H9 (cell line): ENCODE data around the gene DRD1. TPM values are rescaled to one million over a fixed set of nuclear protein-coding genes. Genes with fewer than 3 reads are reported as not detected.

ENCODE experiments used
- DNase-seq: peaks from one replicate; pipeline ENCODE4 v3.0.0-alpha.2; 2017
- H2AFZ ChIP-seq: one replicate; pipeline ENCODE4 v1.6.1; 2013; ENCODE audit warnings: mild to moderate bottlenecking, low read length, control low read depth, moderate library complexity
- H2AK5ac ChIP-seq: 2 replicates; pipeline ENCODE4 v1.6.1; 2013; ENCODE audit warnings: low read length, control low read depth, mixed read lengths; ENCODE audit not compliant: insufficient read length
- H2BK120ac ChIP-seq: one replicate; pipeline ENCODE4 v1.6.1; 2013; ENCODE audit warnings: low read depth, mild to moderate bottlenecking, low read length, control low read depth, inconsistent platforms; ENCODE audit not compliant: poor library complexity, severe bottlenecking
- H2BK12ac ChIP-seq: 2 replicates; pipeline ENCODE4 v1.6.1; 2013; ENCODE audit warnings: low read length, control low read depth, mixed read lengths, low read depth; ENCODE audit not compliant: insufficient read length
- H2BK15ac ChIP-seq: 2 replicates; pipeline ENCODE4 v1.6.1; 2013; ENCODE audit warnings: low read depth, low read length, control low read depth
- H2BK20ac ChIP-seq: one replicate; pipeline ENCODE4 v1.6.1; 2013; ENCODE audit warnings: low read depth, mild to moderate bottlenecking, low read length, control low read depth, inconsistent platforms; ENCODE audit not compliant: poor library complexity, severe bottlenecking
- H2BK5ac ChIP-seq: 2 replicates; pipeline ENCODE4 v1.6.1; 2013; ENCODE audit warnings: low read length, control low read depth, mixed read lengths; ENCODE audit not compliant: insufficient read length
- H3K14ac ChIP-seq: 2 replicates; pipeline ENCODE4 v1.6.1; 2013; ENCODE audit warnings: low read length, control low read depth; ENCODE audit not compliant: insufficient read depth
- H3K18ac ChIP-seq: 2 replicates; pipeline ENCODE4 v1.6.1; 2013; ENCODE audit warnings: low read depth, mild to moderate bottlenecking, mixed read lengths, low read length, control low read depth; ENCODE audit not compliant: insufficient read length
- H3K23ac ChIP-seq: 2 replicates; pipeline ENCODE4 v1.6.1; 2013; ENCODE audit warnings: low read length, control low read depth, mixed read lengths, low read depth; ENCODE audit not compliant: insufficient read length
- H3K23me2 ChIP-seq: 2 replicates; pipeline ENCODE4 v1.6.1; 2013; ENCODE audit warnings: low read depth, mild to moderate bottlenecking, mixed read lengths, low read length, control low read depth; ENCODE audit not compliant: insufficient read length, poor library complexity, severe bottlenecking
- H3K27ac ChIP-seq: 2 replicates; pipeline ENCODE4 v1.5.1; 2013; ENCODE audit warnings: low read length, control low read depth, mixed read lengths, low read depth; ENCODE audit not compliant: insufficient read length
- H3K27me3 ChIP-seq: 2 replicates; pipeline ENCODE4 v1.6.1; 2013; ENCODE audit warnings: low read length, control low read depth, inconsistent platforms; ENCODE audit not compliant: insufficient read depth
- H3K4ac ChIP-seq: 2 replicates; pipeline ENCODE4 v1.6.1; 2013; ENCODE audit warnings: low read depth, mild to moderate bottlenecking, control low read depth, inconsistent platforms, low read length, moderate library complexity
- H3K4me1 ChIP-seq: 2 replicates; pipeline ENCODE4 v1.6.1; 2013; ENCODE audit warnings: low read length, control low read depth, inconsistent platforms; ENCODE audit not compliant: insufficient read depth
- H3K4me2 ChIP-seq: 2 replicates; pipeline ENCODE4 v1.6.1; 2013; ENCODE audit warnings: low read length, control low read depth, mixed read lengths; ENCODE audit not compliant: insufficient read length, insufficient read depth
- H3K56ac ChIP-seq: 2 replicates; pipeline ENCODE4 v1.6.1; 2013; ENCODE audit warnings: low read depth, mild to moderate bottlenecking, mixed read lengths, low read length, control low read depth; ENCODE audit not compliant: insufficient read length
- H3K79me1 ChIP-seq: 2 replicates; pipeline ENCODE4 v1.6.1; 2013; ENCODE audit warnings: low read depth, mild to moderate bottlenecking, moderate library complexity, low read length, control low read depth, inconsistent platforms; ENCODE audit not compliant: insufficient read depth, poor library complexity, severe bottlenecking
- H3K79me2 ChIP-seq: 2 replicates; pipeline ENCODE4 v1.6.1; 2013; ENCODE audit warnings: low read length, control low read depth, inconsistent platforms; ENCODE audit not compliant: insufficient read depth
- H3K9ac ChIP-seq: 2 replicates; pipeline ENCODE4 v1.6.1; 2013; ENCODE audit warnings: low read length, control low read depth, mixed read lengths; ENCODE audit not compliant: insufficient read length; ENCODE audit errors: extremely low read depth
- H3K9me3 ChIP-seq: one replicate; pipeline ENCODE4 v1.6.1; 2013; ENCODE audit warnings: low read depth, low read length, inconsistent platforms; ENCODE audit not compliant: control insufficient read depth
- H3T11ph ChIP-seq: one replicate; pipeline ENCODE4 v1.6.1; 2013; ENCODE audit warnings: mild to moderate bottlenecking, low read length, control low read depth, inconsistent platforms
- H4K20me1 ChIP-seq: one replicate; pipeline ENCODE4 v1.6.1; 2013; ENCODE audit not compliant: control insufficient read depth, insufficient read length, insufficient read depth
- H4K5ac ChIP-seq: 2 replicates; pipeline ENCODE4 v1.6.1; 2013; ENCODE audit warnings: low read depth, mild to moderate bottlenecking, mixed read lengths, low read length, control low read depth; ENCODE audit not compliant: insufficient read length
- H4K8ac ChIP-seq: replicated peaks from 2 replicates; pipeline ENCODE4 v1.6.1; 2013; ENCODE audit warnings: low read length, control low read depth, mixed read lengths, low read depth; ENCODE audit not compliant: insufficient read length
- H4K91ac ChIP-seq: 2 replicates; pipeline ENCODE4 v1.6.1; 2013; ENCODE audit warnings: low read depth, mild to moderate bottlenecking, moderate library complexity, mixed read lengths, low read length, control low read depth; ENCODE audit not compliant: insufficient read length
- H3K27ac Mint-ChIP-seq, 3 experiments: 2 replicates in 2 of 3; 3 replicates in 1 of 3; pipeline ENCODE4 v1.8.0; 2020 to 2021; ENCODE audit warnings: mixed read lengths in 3 of 3, mild to moderate bottlenecking in 1 of 3, moderate library complexity in 1 of 3
- H3K27me3 Mint-ChIP-seq: 2 replicates; pipeline ENCODE4 v1.8.0; 2021; ENCODE audit warnings: low read depth, mild to moderate bottlenecking, moderate library complexity, mixed read lengths
- H3K36me3 Mint-ChIP-seq, 3 experiments: 2 replicates in 2 of 3; 3 replicates in 1 of 3; pipeline ENCODE4 v1.8.0; 2020 to 2021; ENCODE audit warnings: low read depth in 3 of 3, mixed read lengths in 3 of 3; ENCODE audit not compliant: insufficient read depth in 1 of 3
- H3K4me1 Mint-ChIP-seq, 2 experiments: 2 replicates each; pipeline ENCODE4 v1.8.0; 2020; ENCODE audit warnings: mixed read lengths in 2 of 2
- H3K4me3 Mint-ChIP-seq, 2 experiments: 2 replicates in 1 of 2; 3 replicates in 1 of 2; pipeline ENCODE4 v1.8.0; 2020 to 2021; ENCODE audit warnings: mild to moderate bottlenecking in 2 of 2, mixed read lengths in 2 of 2, moderate library complexity in 1 of 2
- H3K9me3 Mint-ChIP-seq, 2 experiments: 2 replicates in 1 of 2; 3 replicates in 1 of 2; pipeline ENCODE4 v1.8.0; 2020; ENCODE audit warnings: mild to moderate bottlenecking in 2 of 2, mixed read lengths in 2 of 2, moderate library complexity in 1 of 2
- WGBS: extraction: QIAGEN DNeasy Blood & Tissue Kit; methylation state at CpG from one replicate; pipeline ENCODE4 v1.1.7; 2013; ENCODE audit warnings: missing lambda C conversion rate, low lambda C conversion rate, mixed read lengths; ENCODE audit not compliant: insufficient read length; ENCODE audit errors: extremely low coverage; 5-methylcytosine and 5-hydroxymethylcytosine counted together
- total RNA-seq: library from RNA; stranded (reverse); gene quantifications from 2 replicates; pipeline ENCODE4 v1.2.1, GENCODE V29; 2021
- TF ChIP-seq, protein P1 (sequence below): fragments of 200-600 bp; sonication (generic); conservative IDR thresholded peaks from 3 replicates; pipeline ENCODE4 v1.8.0; 2021; ENCODE audit warnings: antibody characterized with exemption, mild to moderate bottlenecking

Gene DRD1
- total RNA-seq, 1 experiment from 2014 or later, result not detected

DNA sequence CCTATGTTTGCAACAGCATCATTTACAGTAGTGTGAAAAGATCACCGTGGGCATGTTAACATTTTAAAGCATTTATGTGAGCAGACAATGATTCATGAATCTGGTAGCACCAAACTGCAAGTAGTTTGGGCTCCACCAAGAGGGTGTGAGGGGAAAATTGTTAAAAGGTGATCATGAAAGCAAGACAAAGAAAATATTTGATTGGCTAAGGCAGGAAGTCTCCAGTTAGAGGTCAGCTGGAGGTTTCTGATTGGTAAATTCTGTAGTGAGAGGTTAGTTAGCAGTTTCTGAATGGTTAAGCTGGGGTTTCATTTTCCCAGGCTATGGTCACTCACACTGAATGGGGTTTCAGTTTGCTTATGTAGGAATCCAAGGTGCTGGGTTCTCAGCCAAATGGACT, 13.5 kb upstream of the DRD1 start:
- H3K23me2 ChIP-seq, result no peaks in the 10 kb centered on the region
- H2AK5ac ChIP-seq, result no peak overlapping the region
- no peaks in the 10 kb centered on the region for H3K79me1 ChIP-seq
- no peak overlapping the region for H2BK20ac ChIP-seq
- H3K36me3 Mint-ChIP-seq, result no peaks in the 10 kb centered on the region
- H2BK120ac ChIP-seq, result no peak overlapping the region
- no peak overlapping the region for H4K8ac ChIP-seq
- H3K18ac ChIP-seq, result no peak overlapping the region
- H2BK5ac ChIP-seq, result no peak overlapping the region
- H3K56ac ChIP-seq, result no peak overlapping the region
- no peak overlapping the region for H3K27ac Mint-ChIP-seq
- H3K9ac ChIP-seq, result no peak overlapping the region
- H3K4me3 Mint-ChIP-seq, result no peak overlapping the region
- no peak overlapping the region for H2BK15ac ChIP-seq
- TF ChIP-seq, protein P1, sequence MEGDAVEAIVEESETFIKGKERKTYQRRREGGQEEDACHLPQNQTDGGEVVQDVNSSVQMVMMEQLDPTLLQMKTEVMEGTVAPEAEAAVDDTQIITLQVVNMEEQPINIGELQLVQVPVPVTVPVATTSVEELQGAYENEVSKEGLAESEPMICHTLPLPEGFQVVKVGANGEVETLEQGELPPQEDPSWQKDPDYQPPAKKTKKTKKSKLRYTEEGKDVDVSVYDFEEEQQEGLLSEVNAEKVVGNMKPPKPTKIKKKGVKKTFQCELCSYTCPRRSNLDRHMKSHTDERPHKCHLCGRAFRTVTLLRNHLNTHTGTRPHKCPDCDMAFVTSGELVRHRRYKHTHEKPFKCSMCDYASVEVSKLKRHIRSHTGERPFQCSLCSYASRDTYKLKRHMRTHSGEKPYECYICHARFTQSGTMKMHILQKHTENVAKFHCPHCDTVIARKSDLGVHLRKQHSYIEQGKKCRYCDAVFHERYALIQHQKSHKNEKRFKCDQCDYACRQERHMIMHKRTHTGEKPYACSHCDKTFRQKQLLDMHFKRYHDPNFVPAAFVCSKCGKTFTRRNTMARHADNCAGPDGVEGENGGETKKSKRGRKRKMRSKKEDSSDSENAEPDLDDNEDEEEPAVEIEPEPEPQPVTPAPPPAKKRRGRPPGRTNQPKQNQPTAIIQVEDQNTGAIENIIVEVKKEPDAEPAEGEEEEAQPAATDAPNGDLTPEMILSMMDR, result no peak
- H2BK12ac ChIP-seq, result no peak overlapping the region
- H3T11ph ChIP-seq, result no peak overlapping the region
- H3K9me3 ChIP-seq, result no peaks in the 10 kb centered on the region
- H2AFZ ChIP-seq, result no peak overlapping the region
- H3K23ac ChIP-seq, result no peak overlapping the region
- no peak overlapping the region for H3K4ac ChIP-seq
- no peak overlapping the region for H4K5ac ChIP-seq
- H3K27me3 Mint-ChIP-seq, result peaks cover 8% of the 10 kb centered on the region
- H3K4me2 ChIP-seq, result no peak overlapping the region
- 0 out of 4 replicates have a peak, but pooled peaks cover 0 to 2% of the 10 kb centered on the region in 2 experiments for H3K4me1 Mint-ChIP-seq
- H3K79me2 ChIP-seq, result no peaks in the 10 kb centered on the region
- no peak overlapping the region for H4K91ac ChIP-seq
- no CpG with 5 or more reads among the region's 1 CpG for WGBS
- H3K9me3 Mint-ChIP-seq, result no peaks in the 10 kb centered on the region
- H3K27ac ChIP-seq, result no peak overlapping the region
- H3K4me1 ChIP-seq, result no peaks in the 10 kb centered on the region
- H4K20me1 ChIP-seq, result no peaks in the 10 kb centered on the region
- no peak for DNase-seq
- no peak overlapping the region for H3K14ac ChIP-seq
- no peaks in the 10 kb centered on the region for H3K27me3 ChIP-seq
